Suprapubic skin (tissue), 4 donors: ENCODE data around the gene CSPG5. TPM values are rescaled to one million over a fixed set of nuclear protein-coding genes. Genes with fewer than 3 reads are reported as not detected.

ENCODE experiments used
- DNase-seq, 2 donors: peaks; one replicate each; pipeline ENCODE4 v3.0.0-alpha.2; 2019; ENCODE audit warnings: low spot score in 2 of 2
- H3K27ac ChIP-seq: fragments of 200-600 bp; sonication (generic); one replicate; pipeline ENCODE4 v1.5.1; 2019
- H3K27me3 ChIP-seq: fragments of 200-600 bp; sonication (generic); one replicate; pipeline ENCODE4 v1.5.1; 2019
- H3K36me3 ChIP-seq: fragments of 200-600 bp; sonication (generic); one replicate; pipeline ENCODE4 v1.5.1; 2019
- H3K4me1 ChIP-seq: fragments of 200-600 bp; sonication (generic); one replicate; pipeline ENCODE4 v1.5.1; 2019
- H3K4me3 ChIP-seq: fragments of 200-600 bp; sonication (generic); one replicate; pipeline ENCODE4 v1.5.1; 2019; ENCODE audit warnings: mild to moderate bottlenecking
- H3K9me3 ChIP-seq: fragments of 200-600 bp; sonication (generic); one replicate; pipeline ENCODE4 v1.5.1; 2019
- CTCF ChIP-seq, 2 donors: fragments of 200-600 bp in 1 of 2; fragments of 450-650 bp in 1 of 2; sonication (generic) in 1 of 2; IDR thresholded peaks; one replicate each; pipeline ENCODE4 v1.5.1; 2016 to 2019; ENCODE audit warnings: antibody characterized with exemption in 2 of 2, mild to moderate bottlenecking in 1 of 2, moderate library complexity in 1 of 2
- EP300 ChIP-seq: sonication (generic); formaldehyde crosslinking; IDR thresholded peaks from one replicate; pipeline ENCODE4 v1.6.1; 2017; ENCODE audit warnings: antibody characterized with exemption
- POLR2A ChIP-seq, 2 donors: fragments of 450-650 bp; IDR thresholded peaks; one replicate each; pipeline ENCODE4 v1.6.1; 2017; ENCODE audit warnings: antibody characterized with exemption in 2 of 2, mild to moderate bottlenecking in 2 of 2, moderate library complexity in 2 of 2
- POLR2AphosphoS5 ChIP-seq, 3 donors: sonication (generic); formaldehyde crosslinking; IDR thresholded peaks; one replicate each; pipeline ENCODE4 v1.6.1; 2017; ENCODE audit warnings: antibody characterized with exemption in 3 of 3
- WGBS: methylation state at CpG from one replicate; pipeline ENCODE4 v1.1.5; 2018; 5-methylcytosine and 5-hydroxymethylcytosine counted together
- total RNA-seq, 4 donors: library from RNA; depleted of rRNA; stranded (reverse); fragments of >200 nt; gene quantifications; one replicate each; pipeline ENCODE4 v1.1.0, GENCODE V29; 2016

The CSPG5 gene
- total RNA-seq, 4 donors from 2014 or later: 2.3 to 2.7 (median 2.4) TPM; not detected in 1

- no peak for TF ChIP-seq EP300
- TF ChIP-seq CTCF (IDR thresholded peaks at IDR 0.05): no peak
- TF ChIP-seq POLR2AphosphoS5 (IDR thresholded peaks at IDR 0.05): no peak
- TF ChIP-seq POLR2A (IDR thresholded peaks at IDR 0.05): no peak
- WGBS: 90% methylated on average over 2 of the region's 2 CpGs
- Histone ChIP-seq H3K36me3 (peaks cover 51% of the 10 kb centered on the region), H3K4me3 (no peak overlapping the region), H3K9me3 (no peaks in the 10 kb centered on the region), H3K27ac (no peak overlapping the region), H3K4me1 (no peaks in the 10 kb centered on the region), H3K27me3 (no peaks in the 10 kb centered on the region)
- no peak for DNase-seq
Measured at GRCh38 chr3:47614788-47615187, 36.1 kb upstream of the CSPG5 start.

GRCh38 chr3:47613722-47614121 lies 35.1 kb upstream of the CSPG5 start:
- no peak for DNase-seq
- 86% methylated on average over 4 of the region's 4 CpGs for WGBS
- H3K27ac ChIP-seq: no peak overlapping the region
- peaks cover 50% of the 10 kb centered on the region for H3K36me3 ChIP-seq
- H3K9me3 ChIP-seq: no peaks in the 10 kb centered on the region
- no peaks in the 10 kb centered on the region for H3K4me1 ChIP-seq
- no peak overlapping the region for H3K4me3 ChIP-seq
- no peaks in the 10 kb centered on the region for H3K27me3 ChIP-seq
- no peak for TF ChIP-seq POLR2AphosphoS5 (IDR thresholded peaks at IDR 0.05)
- no peak for TF ChIP-seq POLR2A (IDR thresholded peaks at IDR 0.05)
- no peak for TF ChIP-seq EP300
- no peak for TF ChIP-seq CTCF (IDR thresholded peaks at IDR 0.05)

GRCh38 chr3:47612879-47613278 lies 34.2 kb upstream of the CSPG5 start:
- TF ChIP-seq EP300 (no peak), CTCF (IDR thresholded peaks at IDR 0.05) (no peak), POLR2A (IDR thresholded peaks at IDR 0.05) (no peak), POLR2AphosphoS5 (IDR thresholded peaks at IDR 0.05) (no peak)
- peaks cover 50% of the 10 kb centered on the region for H3K36me3 ChIP-seq
- WGBS: 100% methylated on average over 2 of the region's 2 CpGs
- no peak for DNase-seq
- H3K4me1 ChIP-seq: no peaks in the 10 kb centered on the region
- no peak overlapping the region for H3K27ac ChIP-seq
- no peak overlapping the region for H3K4me3 ChIP-seq
- H3K27me3 ChIP-seq: no peaks in the 10 kb centered on the region
- no peaks in the 10 kb centered on the region for H3K9me3 ChIP-seq

GRCh38 chr3:47612178-47612577 lies 33.5 kb upstream of the CSPG5 start:
- no peak for TF ChIP-seq EP300
- no peak for TF ChIP-seq POLR2AphosphoS5 (IDR thresholded peaks at IDR 0.05)
- TF ChIP-seq CTCF (IDR thresholded peaks at IDR 0.05): no peak
- TF ChIP-seq POLR2A (IDR thresholded peaks at IDR 0.05): no peak
- H3K27ac ChIP-seq: no peak overlapping the region
- DNase-seq: no peak
- no peaks in the 10 kb centered on the region for H3K9me3 ChIP-seq
- H3K27me3 ChIP-seq: no peaks in the 10 kb centered on the region
- no peaks in the 10 kb centered on the region for H3K4me1 ChIP-seq
- peaks cover 47% of the 10 kb centered on the region for H3K36me3 ChIP-seq
- no peak overlapping the region for H3K4me3 ChIP-seq

- no peaks in the 10 kb centered on the region for H3K27me3 ChIP-seq
- H3K4me1 ChIP-seq: no peaks in the 10 kb centered on the region
- H3K9me3 ChIP-seq: no peaks in the 10 kb centered on the region
- peaks cover 44% of the 10 kb centered on the region for H3K36me3 ChIP-seq
- no peak overlapping the region for H3K27ac ChIP-seq
- 78% methylated on average over 2 of the region's 2 CpGs for WGBS
- no peak overlapping the region for H3K4me3 ChIP-seq
- no peak for DNase-seq
- no peak for TF ChIP-seq EP300
- TF ChIP-seq CTCF (IDR thresholded peaks at IDR 0.05): no peak
- no peak for TF ChIP-seq POLR2AphosphoS5 (IDR thresholded peaks at IDR 0.05)
- TF ChIP-seq POLR2A (IDR thresholded peaks at IDR 0.05): no peak
Measured at GRCh38 chr3:47611576-47611975, 32.9 kb upstream of the CSPG5 start.
